ENCODE results near the gene BMPER.

The BMPER gene

DNA sequence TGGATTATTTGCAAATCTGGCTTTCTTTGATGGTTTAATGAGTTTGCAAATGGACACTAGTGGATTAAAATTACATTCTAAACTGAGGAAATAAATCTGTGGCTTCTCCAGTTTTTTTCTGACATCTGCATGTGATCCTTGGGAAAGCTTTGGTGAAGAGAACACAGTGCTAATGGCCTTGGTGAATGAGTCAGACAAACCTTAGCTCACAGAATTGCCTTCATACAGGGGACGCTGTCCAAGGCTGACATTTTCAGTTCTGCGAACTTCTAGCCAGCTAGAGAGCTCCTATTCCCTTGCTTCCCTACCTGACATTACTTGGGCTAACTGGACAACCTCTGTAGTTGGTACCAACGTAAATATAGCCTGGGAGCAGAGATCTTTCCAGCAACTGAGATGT, 21.2 kb downstream of the BMPER start:
- DNase-seq = no peak

DNA sequence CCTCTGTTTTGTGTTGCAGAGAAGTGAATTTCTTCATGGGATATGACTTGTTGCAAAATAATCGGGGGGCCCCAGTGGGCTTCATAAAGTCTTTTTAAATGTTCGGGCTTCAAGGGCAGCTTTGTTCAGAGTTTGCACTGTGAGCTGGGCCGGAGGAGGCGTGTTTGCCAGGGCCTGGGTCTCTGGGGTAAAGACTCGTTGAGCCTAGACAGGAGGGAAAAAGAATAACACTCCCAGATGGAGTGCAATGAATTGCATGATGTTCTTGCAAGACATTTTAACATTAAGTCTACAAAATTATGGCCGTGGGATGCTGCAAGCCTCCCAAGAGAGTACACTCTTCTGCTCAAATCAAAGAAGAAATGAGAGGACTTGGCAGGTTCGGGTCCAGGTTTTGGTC, 23.6 kb downstream of the BMPER start:
- DNase-seq = no peak

DNA sequence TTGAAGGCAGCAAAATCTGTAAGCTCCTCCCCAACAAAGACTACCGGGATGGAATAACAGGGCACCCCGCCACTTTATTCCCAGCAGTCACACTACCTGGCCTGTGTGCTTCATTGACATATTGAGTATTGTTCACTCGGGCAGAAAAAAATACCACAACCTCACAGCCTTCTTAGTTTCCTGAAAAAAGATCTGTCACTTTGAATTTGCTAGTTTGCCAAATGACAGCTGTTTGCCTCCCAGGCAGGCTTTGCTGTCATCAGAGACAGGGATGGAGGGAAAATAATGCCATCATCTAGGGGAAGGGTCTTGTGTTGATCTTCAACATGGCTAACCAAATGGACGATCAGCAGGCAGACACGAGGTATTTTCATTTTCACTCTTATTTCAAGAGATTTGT, 26.9 kb downstream of the BMPER start:
- DNase-seq = no peak

DNA sequence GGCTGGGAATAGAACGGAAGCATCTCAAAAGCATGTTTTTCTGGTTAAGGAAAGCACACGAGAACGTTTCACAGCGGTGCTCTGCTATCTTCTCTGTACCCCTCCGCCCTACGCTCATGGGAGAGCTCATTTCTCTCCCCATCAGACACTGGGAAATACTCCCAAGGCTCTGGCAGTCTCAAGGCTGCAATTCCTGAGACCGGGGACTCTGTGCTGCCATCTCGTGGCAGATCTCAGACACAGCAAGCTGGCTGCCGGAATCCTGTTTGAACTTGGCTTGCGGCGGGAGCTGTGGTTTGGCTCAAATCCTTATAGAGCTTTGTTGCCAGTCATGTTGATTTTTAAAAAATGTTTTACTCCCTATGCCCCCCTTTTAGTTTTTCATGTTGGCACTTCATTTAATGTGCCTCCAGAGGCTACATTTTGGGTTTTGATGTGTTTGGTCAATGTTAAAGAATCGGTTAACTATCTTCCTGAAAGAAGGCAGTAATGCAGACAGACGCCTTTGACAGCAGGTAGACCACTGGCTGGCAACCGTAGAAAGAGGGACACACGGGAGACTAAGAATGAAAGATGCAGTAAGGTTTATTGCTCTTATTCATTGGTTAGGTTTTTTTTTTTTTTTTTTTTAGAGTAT, 27.6 kb downstream of the BMPER start:
- DNase-seq = peak; percentile 93

DNA sequence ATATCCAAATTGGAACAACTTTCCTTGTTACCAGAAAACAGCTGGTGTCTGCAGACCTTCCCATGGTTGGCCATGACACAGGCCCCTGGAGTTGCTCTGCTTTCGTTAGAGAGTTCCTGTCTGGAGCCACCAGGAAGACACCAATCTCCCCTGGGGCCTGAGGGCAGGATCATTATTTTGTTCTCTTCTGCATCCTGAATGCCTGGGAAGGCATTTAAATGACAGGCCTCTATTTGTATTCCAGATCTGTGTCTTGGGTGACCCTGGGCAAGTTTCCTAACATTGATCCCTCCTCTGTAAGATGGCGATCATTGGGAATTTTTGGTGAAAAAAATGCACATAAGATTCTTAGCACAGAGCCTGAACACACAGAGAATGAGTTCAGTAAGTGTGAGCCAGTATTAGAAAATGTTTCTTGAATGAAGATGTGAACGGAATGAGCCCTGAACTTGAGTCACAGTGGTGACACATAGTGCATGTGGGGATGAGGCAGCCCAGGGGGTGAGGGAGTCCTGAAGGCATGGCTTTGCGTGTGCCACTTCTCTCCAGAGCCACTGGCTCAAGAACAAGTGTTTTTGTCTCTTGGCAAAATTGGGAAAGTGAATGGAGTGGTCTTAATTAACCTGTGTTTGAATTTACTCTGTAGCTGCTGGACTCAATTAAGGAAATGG, 28.4 kb downstream of the BMPER start:
- peak; percentile 94 for DNase-seq

DNA sequence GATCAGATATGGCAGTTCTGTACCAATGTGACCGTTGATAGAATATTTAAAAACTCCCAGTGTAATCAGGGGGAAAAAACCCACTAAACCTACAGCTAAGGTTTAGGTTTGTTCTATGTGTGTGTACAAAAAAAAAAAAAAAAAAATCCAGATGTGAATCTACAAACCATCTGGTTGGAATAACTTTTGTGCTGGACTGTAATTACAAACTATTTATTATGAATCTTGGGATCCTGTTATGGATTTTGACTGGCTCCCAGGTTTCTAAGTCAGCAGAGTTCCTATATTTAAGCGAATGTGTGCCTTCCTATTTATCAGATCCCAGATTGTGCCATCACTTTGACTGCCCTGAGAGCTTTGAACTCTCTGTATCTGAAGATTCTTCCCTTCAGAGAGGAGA, 29.1 kb downstream of the BMPER start:
- DNase-seq = no peak

DNA sequence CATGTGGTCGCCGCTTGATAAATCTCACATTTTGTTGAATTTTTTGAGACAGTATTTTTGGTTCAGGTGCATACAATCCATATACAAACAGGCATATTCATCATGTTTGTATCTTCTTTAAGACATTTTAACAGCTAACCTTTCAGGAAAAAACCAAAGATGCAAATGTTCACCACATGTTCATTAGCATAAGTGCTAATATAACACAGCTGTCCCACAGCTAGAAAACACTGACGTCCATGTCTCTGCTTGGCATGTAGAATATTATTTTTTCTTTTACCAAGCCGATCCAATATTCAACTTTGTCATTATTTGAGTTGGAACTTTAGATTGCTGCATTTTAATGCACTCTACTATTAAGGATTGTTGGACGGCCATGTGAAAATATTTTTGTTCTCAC, 31.2 kb downstream of the BMPER start:
- no peak for DNase-seq

DNA sequence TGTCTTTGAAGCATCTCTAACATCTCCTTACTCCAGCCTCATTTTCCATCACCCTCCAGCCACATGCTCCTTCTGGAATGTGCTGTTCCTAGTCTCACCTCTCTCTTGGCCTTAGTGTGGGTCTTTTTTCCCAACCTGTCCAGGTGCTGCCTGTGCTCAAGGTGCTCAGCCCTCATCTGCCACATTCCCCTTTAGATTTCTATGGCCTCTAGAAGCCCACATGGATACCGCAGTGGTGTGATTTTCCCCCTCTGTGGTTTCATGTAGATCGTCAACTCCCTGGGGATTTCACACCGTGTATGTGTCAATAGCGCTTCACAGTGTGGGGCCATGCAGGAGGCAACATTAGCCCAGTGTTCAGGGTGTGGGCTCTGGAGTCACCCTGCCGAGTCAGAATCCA, 32.5 kb downstream of the BMPER start:
- no peak for DNase-seq

DNA sequence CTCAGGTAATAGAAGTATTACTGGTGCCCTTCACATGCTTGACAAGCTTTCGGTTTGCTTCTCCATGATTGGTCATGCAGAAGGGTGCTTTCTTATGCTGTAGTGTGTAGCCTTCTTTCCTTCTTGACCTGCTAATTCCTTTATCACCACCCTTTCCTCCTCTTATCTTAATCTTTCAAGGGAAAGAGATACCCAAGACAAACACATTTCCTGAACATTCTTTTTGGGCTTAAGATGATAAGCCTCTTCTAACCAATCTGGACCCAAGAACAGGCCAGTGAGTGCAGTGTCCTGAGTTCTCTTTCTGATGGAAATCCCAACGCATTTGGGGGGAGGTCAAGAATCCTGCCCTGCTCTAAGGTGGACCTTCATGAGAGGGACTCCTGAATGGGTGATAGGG, 33.8 kb downstream of the BMPER start:
- DNase-seq = no peak

DNA sequence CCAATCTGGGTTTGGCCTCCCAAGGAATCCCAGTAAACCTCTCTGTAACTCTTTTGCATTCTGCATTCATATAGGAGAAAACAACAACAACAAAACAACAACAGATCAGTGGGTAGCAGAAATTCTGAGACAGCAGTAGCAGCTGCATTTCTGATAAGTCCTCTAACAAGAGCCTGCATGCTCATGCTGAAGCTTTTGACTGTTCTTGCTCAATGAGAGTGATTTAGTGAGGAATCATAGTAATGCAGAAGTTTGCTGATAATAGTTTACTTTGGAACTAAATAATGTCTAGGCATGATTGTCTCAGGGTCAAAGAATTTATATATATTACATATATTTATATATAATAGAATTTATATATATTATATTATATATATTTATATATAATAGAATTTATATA, 35.2 kb downstream of the BMPER start:
- no peak for DNase-seq

DNA sequence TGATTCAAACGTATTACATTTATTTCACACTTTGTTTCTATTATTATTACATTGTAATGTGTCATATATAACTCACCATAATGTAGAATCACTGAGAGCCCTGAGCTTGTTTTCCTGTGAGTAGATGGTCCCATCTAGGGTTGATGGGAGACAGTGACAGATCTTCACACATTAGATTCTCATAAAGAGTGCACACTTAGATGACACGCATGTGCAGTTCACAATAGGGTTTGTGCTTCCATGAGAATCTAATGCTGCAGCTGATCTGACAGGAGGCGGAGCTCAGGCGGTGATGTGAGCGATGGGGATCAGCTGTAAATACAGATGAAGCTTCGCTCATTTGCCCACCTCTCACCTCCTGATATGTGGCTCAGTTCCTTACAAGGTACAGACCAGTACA, 36.1 kb downstream of the BMPER start:
- no peak for DNase-seq

DNA sequence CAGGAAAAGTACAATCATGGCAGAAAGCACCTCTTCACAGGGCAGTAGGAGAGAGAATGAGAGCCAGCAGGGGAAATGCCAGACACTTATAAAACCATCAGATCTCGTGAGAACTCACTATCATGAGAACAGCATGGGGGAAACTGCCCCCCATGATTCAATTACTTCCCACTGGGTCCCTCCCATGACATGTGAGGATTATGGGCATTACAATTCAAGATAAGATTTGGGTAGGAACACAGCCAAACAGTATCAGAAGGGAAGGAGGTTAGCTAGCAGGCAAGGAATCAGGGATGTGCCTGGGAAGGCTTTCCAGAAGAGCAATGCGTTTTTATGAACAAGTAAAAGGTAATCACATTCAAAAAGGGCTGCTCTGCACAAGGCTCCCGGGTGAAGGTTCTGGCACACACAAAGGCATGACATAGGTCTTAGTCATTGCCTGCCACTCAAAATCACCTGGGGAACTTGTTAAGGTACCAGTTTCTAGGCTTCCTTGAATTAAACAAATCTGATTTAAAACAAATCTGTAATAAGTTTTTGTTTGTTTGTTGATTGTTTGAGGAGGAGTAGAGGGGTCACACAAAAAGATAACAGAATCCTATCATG, 40.9 kb downstream of the BMPER start:
- DNase-seq = no peak

DNA sequence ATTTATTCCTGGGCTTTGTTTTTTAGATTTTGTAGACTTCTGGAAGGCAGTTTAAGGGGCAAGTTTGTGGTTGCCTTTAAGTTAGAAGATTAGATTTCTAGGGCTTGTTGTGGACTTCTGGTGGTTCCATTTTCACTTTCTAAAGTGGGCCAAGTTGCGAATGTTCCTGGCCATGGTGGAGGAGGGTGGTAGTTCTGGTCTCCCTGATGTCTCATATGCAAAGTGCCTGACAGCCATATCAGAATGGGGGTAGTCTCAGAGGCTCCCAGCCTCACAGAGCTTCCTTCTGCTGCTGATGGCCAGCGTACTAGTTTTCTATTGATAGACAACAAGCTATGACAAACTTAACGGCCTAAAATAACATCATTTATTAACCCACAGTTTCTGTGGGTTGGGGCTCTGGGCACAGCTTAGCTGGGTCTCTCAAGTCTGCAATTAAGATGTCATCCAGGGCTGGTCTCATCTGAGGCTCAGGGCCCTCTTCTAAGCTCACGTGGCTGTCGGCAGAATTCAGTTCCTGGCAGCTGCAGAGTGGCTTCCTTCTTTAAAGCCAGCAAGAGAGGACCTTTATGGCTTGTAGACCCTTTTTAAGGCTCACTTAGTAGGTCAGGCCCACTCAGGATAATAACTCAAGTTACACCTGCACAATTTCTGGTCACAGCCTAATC, 44.8 kb downstream of the BMPER start:
- no peak for DNase-seq

DNA sequence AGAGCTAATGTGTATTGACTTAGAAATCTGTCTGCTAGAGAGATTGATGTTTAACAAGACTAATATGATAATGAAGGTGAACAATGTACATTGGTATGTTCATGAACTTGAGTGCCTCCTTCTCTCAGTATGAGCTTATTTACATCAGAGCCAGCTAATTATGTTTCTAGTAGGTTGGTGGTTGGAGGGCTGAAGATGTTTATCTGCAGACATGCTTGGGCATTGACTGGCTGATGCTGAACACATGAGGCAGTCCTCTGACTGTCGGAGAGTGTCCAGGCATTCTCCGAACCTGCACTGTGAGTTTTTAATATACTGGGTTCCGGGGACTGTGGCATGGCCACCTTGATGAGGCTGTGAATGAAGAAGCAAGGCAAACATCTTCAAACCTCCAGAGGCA, 47.5 kb downstream of the BMPER start:
- DNase-seq = peak; percentile 59

DNA sequence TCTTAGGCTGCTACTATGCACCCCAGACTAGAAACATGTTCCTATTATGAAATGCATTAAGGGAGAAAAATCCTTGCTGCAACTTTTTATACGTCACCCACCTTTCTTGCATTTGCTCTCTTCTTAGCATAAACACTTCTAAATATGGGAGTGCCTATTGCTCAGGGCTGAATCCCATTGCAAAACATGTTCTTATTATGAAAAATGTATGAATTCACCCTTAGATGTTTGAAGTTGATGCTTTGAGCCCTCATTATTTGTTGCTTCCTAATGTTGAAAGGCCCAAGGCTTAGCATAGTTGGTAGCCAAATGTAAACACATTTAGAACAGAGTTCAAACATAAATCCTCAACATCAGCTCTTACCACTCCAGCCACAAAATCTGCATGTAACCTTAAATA, 52.8 kb downstream of the BMPER start:
- no peak for DNase-seq

DNA sequence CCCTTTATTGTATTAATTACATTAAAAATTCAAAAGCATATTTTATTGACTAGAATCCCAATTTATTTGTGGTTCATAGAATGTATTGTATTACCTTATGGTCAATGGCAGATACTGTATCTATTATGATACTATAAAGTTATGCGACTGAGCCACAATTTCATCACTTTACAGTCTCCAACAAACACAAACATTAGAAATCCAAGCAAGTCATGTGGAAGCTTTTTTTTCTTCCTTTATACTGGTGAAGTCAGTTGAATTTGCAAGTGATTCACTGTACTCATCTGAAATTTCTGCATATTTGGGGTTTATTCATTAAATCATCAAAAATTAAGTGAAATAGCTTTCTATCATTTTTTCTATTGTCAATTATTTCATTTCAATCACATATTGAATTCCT, 54.3 kb downstream of the BMPER start:
- DNase-seq = no peak

DNA sequence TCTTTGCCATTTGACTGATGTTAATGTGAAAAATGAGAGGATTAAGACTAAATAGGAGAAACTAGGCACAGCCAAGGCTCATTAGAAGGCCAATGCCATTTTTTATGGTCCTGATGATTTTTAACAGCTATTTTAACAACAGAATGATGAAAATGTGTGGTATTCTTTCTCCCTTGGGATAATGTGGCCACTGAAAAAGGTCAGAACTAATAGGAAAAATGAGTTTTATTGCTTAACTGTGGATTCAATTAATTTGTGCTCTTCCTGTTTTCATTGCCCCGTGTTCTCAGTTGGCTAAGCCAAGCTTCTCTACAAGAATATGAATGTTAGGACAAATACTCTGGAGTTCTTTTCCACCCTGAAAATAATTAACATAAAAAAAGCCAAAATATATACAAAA, 56.6 kb downstream of the BMPER start:
- DNase-seq = no peak

DNA sequence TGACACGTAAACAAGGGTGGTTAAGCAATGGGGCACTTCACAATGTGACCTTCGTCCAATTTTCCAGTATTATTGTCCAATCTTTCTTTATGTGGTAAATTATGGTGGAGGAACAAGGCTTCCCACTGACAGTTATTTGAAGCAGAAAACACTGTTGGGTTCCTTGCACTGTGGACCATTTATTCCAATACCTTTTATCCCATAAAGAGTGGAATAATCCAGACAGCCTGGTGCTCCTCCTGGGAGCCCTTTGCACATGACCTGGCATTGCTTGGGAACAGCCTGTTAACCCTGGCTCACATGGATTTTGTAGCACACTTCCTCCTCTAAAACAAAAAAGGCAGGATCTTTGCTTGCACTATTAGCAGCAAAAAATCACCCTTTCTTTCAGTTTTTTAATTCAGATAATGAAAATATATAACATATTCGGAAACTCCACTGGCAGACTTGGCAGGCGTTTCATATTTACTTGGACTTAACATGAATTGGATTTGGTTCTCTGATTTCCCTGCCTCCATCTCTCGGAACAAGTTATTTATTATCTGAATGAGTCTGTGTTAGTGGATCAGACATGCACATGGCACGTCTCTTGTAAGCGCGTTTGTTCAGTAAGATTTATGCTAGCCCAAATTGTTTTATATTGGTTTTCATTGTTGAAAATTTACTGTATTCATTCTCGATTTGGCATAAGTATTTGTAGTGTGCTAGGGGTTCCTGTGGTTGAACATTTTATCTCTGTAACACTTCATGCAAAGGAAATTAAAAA, 59.3 kb downstream of the BMPER start:
- no peak for DNase-seq

DNA sequence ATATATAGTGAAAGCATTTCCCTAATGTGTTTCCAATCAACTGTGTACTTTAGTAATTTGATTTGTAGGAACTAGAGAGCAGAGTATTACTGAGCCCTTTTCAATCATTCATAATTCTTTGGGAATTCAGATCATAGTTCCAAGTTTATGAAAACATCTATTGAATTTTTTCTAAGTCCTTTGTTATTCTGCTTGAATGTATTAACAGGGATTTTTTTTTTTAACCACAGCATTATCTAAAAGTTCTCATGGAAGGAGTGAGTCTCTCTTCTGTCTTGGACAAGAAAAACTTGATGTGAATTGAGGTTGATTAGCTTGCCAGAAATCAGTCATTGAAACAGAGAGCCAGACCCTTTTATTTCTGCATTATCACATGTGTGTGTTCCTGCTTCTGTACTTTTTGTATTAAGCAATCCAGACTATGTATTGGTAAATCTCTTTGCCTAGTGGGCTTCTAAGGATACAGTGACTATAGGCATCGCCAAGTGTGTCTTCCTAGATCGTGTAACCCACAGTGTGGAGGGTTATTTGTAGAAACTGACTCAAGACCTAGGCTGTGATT, 59.9 kb downstream of the BMPER start:
- DNase-seq = no peak

DNA sequence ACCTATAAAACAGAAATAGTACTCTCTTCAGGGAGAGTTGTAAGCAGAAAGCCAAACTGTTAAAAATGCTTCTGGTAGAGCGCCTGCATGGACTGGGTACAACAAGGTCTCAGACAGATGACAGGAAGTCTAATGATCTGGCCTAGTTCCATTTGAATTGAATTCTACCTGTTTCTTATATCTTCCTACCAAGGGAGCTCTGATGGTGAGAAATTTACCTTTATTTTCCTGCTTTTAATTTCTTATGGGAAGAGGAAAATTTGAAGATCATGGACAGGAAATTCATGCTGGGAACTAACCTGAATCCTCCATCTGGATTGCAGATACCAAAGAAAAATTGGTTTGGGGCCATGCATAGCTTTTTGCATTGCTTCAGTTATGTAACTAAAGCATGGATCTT, 63.3 kb downstream of the BMPER start:
- no peak for DNase-seq

DNA sequence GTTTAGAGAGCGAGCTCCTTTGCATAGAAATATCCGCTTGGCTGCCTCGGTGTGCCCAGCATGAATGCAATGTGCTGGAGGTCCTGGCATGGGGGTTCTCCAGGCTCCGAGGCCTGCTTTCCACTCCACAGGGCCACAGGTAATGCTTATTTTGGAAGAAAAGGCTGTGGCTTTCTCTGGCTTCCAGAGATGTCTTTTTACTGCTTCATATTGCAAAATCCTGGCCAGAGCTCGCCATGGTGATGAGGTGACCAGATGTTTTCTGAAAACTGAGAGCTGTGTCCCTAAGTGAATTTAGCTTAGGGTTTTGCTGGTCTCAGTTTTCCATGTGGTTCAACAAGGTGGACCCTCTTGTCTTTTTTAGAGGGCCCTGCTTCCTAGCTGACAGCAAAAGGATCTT, 65.2 kb downstream of the BMPER start:
- DNase-seq = no peak

DNA sequence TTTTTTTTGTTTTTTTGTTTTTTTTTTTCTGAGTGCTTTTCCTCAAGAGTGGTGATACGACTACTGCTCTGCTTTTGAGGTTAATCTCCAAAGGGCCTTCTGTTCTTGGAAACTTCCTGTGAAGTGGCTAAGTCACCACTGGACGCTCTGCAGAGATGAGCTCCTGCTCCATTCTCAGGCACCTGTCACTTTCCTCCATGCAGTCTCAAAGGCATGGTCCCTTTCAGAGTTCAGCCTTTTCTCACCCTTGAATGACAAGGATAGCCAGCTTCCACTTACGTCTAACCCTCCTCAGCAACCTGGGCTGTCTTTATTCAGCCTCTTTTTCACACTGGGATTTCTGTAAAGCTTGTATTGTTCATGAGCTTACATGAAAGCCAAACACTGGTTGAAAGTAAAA, 65.8 kb downstream of the BMPER start:
- no peak for DNase-seq
